Mesenchymal stem cell (in vitro differentiated cells and primary cell): ENCODE results near the gene DNM1L.

Experiments
- DNase-seq: peaks from one replicate; pipeline ENCODE4 v3.0.0-alpha.2; 2013
- H2AFZ ChIP-seq: one replicate; pipeline ENCODE4 v1.6.1; 2013; ENCODE audit warnings: low read depth, mild to moderate bottlenecking, control low read depth, inconsistent platforms, low read length, moderate library complexity
- H2AK5ac ChIP-seq: 2 replicates; pipeline ENCODE4 v1.6.1; 2013; ENCODE audit warnings: low read length, moderate library complexity, mild to moderate bottlenecking, inconsistent platforms; ENCODE audit not compliant: severe bottlenecking
- H2BK120ac ChIP-seq: one replicate; pipeline ENCODE4 v1.6.1; 2013; ENCODE audit warnings: low read depth, mild to moderate bottlenecking, inconsistent platforms, low read length, moderate library complexity
- H2BK12ac ChIP-seq, 2 experiments: one replicate each; pipeline ENCODE4 v1.6.1; 2013; ENCODE audit warnings: inconsistent platforms in 2 of 2, low read length in 2 of 2, mild to moderate bottlenecking in 2 of 2, moderate library complexity in 2 of 2, control low read depth in 1 of 2
- H2BK15ac ChIP-seq: one replicate; pipeline ENCODE4 v1.6.1; 2013; ENCODE audit warnings: mild to moderate bottlenecking, low read depth, inconsistent platforms; ENCODE audit not compliant: poor library complexity, severe bottlenecking
- H2BK5ac ChIP-seq: 2 replicates; pipeline ENCODE4 v1.6.1; 2013; ENCODE audit warnings: low read depth, mild to moderate bottlenecking, low read length, control low read depth, inconsistent platforms; ENCODE audit not compliant: poor library complexity, severe bottlenecking
- H3K14ac ChIP-seq, 2 experiments: one replicate each; pipeline ENCODE4 v1.6.1; 2013; ENCODE audit warnings: inconsistent platforms in 2 of 2, low read length in 2 of 2, control low read depth in 1 of 2, mild to moderate bottlenecking in 1 of 2, moderate library complexity in 1 of 2
- H3K18ac ChIP-seq, 2 experiments: one replicate each; pipeline ENCODE4 v1.6.1; 2013; ENCODE audit warnings: inconsistent platforms in 2 of 2, low read length in 2 of 2, control low read depth in 1 of 2, low read depth in 1 of 2, mild to moderate bottlenecking in 1 of 2
- H3K23ac ChIP-seq, 2 experiments: one replicate each; pipeline ENCODE4 v1.6.1; 2013; ENCODE audit warnings: inconsistent platforms in 2 of 2, low read length in 2 of 2, mild to moderate bottlenecking in 2 of 2, moderate library complexity in 2 of 2, control low read depth in 1 of 2
- H3K27ac ChIP-seq: 2 replicates; pipeline ENCODE4 v1.5.1; 2013; ENCODE audit warnings: mild to moderate bottlenecking, moderate library complexity, low read length, control low read depth, inconsistent platforms; ENCODE audit not compliant: poor library complexity, severe bottlenecking
- H3K27me3 ChIP-seq, 2 experiments: 2 replicates each; pipeline versions ENCODE4 v1.6.1 to v1.7.0; 2013; ENCODE audit warnings: low read length in 2 of 2, mild to moderate bottlenecking in 2 of 2, moderate library complexity in 2 of 2, control low read depth in 1 of 2, inconsistent platforms in 1 of 2; ENCODE audit not compliant: control insufficient read depth in 1 of 2, insufficient read depth in 1 of 2
- H3K36me3 ChIP-seq, 2 experiments: 2 replicates each; pipeline versions ENCODE4 v1.6.1 to v1.7.0; 2013; ENCODE audit warnings: low read length in 2 of 2, control low read depth in 1 of 2, inconsistent platforms in 1 of 2, low read depth in 1 of 2, mild to moderate bottlenecking in 1 of 2; ENCODE audit not compliant: insufficient read depth in 2 of 2, control insufficient read depth in 1 of 2
- H3K4ac ChIP-seq, 2 experiments: one replicate each; pipeline ENCODE4 v1.6.1; 2013; ENCODE audit warnings: inconsistent platforms in 2 of 2, low read length in 2 of 2, mild to moderate bottlenecking in 2 of 2, moderate library complexity in 2 of 2, control low read depth in 1 of 2, low read depth in 1 of 2
- H3K4me1 ChIP-seq: 2 replicates; pipeline ENCODE4 v1.6.1; 2013; ENCODE audit warnings: low read depth, low read length, control low read depth; ENCODE audit not compliant: control insufficient read depth, insufficient read depth
- H3K4me2 ChIP-seq: 2 replicates; pipeline ENCODE4 v1.6.1; 2013; ENCODE audit warnings: low read length, mild to moderate bottlenecking, inconsistent platforms; ENCODE audit not compliant: poor library complexity, severe bottlenecking
- H3K4me3 ChIP-seq, 2 experiments: 2 replicates each; pipeline versions ENCODE4 v1.5.1 to v1.7.0; 2013; ENCODE audit warnings: low read length in 2 of 2, mild to moderate bottlenecking in 2 of 2, control low read depth in 1 of 2, low read depth in 1 of 2; ENCODE audit not compliant: insufficient read depth in 1 of 2
- H3K79me1 ChIP-seq: replicated peaks from 2 replicates; pipeline ENCODE4 v1.6.1; 2013; ENCODE audit warnings: mild to moderate bottlenecking, control low read depth, low read length, inconsistent platforms; ENCODE audit not compliant: poor library complexity, severe bottlenecking
- H3K9ac ChIP-seq: 2 replicates; pipeline ENCODE4 v1.7.0; 2013; ENCODE audit warnings: mild to moderate bottlenecking, low read length, moderate library complexity
- H3K9me3 ChIP-seq: 2 replicates; pipeline ENCODE4 v1.7.0; 2013; ENCODE audit warnings: mild to moderate bottlenecking, low read length; ENCODE audit not compliant: control insufficient read depth
- H4K8ac ChIP-seq: one replicate; pipeline ENCODE4 v1.6.1; 2013; ENCODE audit warnings: inconsistent platforms, mild to moderate bottlenecking, low read length, moderate library complexity
- H4K91ac ChIP-seq: one replicate; pipeline ENCODE4 v1.6.1; 2013; ENCODE audit warnings: mild to moderate bottlenecking, low read length, inconsistent platforms
- WGBS: methylation state at CpG from one replicate; pipeline ENCODE4 v1.1.7; 2013; ENCODE audit warnings: mixed read lengths; 5-methylcytosine and 5-hydroxymethylcytosine counted together

Gene DNM1L

GRCh38 chr12:32755654-32756475 is 76.8 kb downstream of the DNM1L start, which contains the start of gene YARS2:
Gene YARS2, minus strand, starts transcription at chr12:32755897. Its CDS starts 23 bp downstream, at chr12:32755874.
- peak within 1 kb of the TSS; percentile 96 for H4K91ac ChIP-seq
- peak within 1 kb of the TSS; percentile 58 for H2AFZ ChIP-seq
- H3K9me3 ChIP-seq, result no peaks in the 10 kb centered on the region
- peak within 1 kb of the TSS; percentile 74 for H2BK15ac ChIP-seq
- peak; percentile 98 for DNase-seq
- H2BK5ac ChIP-seq, result peak within 1 kb of the TSS; percentile 63
- H4K8ac ChIP-seq, result peak within 1 kb of the TSS; percentile 98
- H3K36me3 ChIP-seq, result peaks cover 11 to 30% of the 10 kb centered on the region in 2 experiments
- peak within 1 kb of the TSS; percentile 90 to 98 for H3K4me3 ChIP-seq
- no peak within 1 kb of the TSS for H2AK5ac ChIP-seq
- peak within 1 kb of the TSS; percentile 92 for H2BK120ac ChIP-seq
- H3K79me1 ChIP-seq, result peaks cover 6% of the 10 kb centered on the region
- H3K27ac ChIP-seq, result peak within 1 kb of the TSS; percentile 91
- H3K9ac ChIP-seq, result peak within 1 kb of the TSS; percentile 93
- no peaks in the 10 kb centered on the region for H3K27me3 ChIP-seq
- peak within 1 kb of the TSS; percentile 77 to 93 for H3K14ac ChIP-seq
- peak within 1 kb of the TSS; percentile 89 for H3K4me2 ChIP-seq
- peak within 1 kb of the TSS; percentile 88 to 95 for H3K4ac ChIP-seq
- peaks cover 2% of the 10 kb centered on the region for H3K4me1 ChIP-seq
- WGBS, result under 1% methylated on average over 36 of the region's 39 CpGs
- H2BK12ac ChIP-seq, result peak within 1 kb of the TSS in 1 of 2 experiments; percentile 8
- H3K23ac ChIP-seq, result peak within 1 kb of the TSS in 1 of 2 experiments; percentile 78
- peak within 1 kb of the TSS; percentile 90 to 98 for H3K18ac ChIP-seq

GRCh38 chr12:32756476-32757066 is 77.5 kb downstream of the DNM1L start:
- Histone ChIP-seq H2AFZ (peak overlapping the region; percentile 58), H3K9ac (peak overlapping the region; percentile 93), H2BK120ac (no peak overlapping the region), H3K36me3 (peaks cover 6 to 24% of the 10 kb centered on the region in 2 experiments), H3K14ac (no peak overlapping the region), H3K79me1 (peaks cover 6% of the 10 kb centered on the region), H3K27me3 (peaks cover 0 to 5% of the 10 kb centered on the region in 2 experiments), H3K23ac (no peak overlapping the region), H3K4me2 (peak overlapping the region; percentile 89), H4K8ac (peak overlapping the region; percentile 22), H3K18ac (no peak overlapping the region), H2BK15ac (no peak overlapping the region), H3K9me3 (no peaks in the 10 kb centered on the region), H3K4me3 (peak overlapping the region in 1 of 2 experiments; percentile 98), H4K91ac (no peak overlapping the region), H3K4me1 (peaks cover 2% of the 10 kb centered on the region), H2AK5ac (no peak overlapping the region), H3K27ac (peak overlapping the region; percentile 9), H2BK5ac (no peak overlapping the region), H3K4ac (no peak overlapping the region), H2BK12ac (peak overlapping the region in 1 of 2 experiments; percentile 38)
- peak; percentile 6 for DNase-seq
- 25% methylated on average over 8 of the region's 8 CpGs for WGBS

- H3K4me1 ChIP-seq, result peaks cover 2% of the 10 kb centered on the region
- peaks cover 3% of the 10 kb centered on the region for H3K79me1 ChIP-seq
- H3K14ac ChIP-seq, result no peak overlapping the region
- H3K4me3 ChIP-seq, result no peak overlapping the region
- H3K36me3 ChIP-seq, result peaks cover 4 to 19% of the 10 kb centered on the region in 2 experiments
- DNase-seq, result no peak
- H2BK120ac ChIP-seq, result no peak overlapping the region
- 95% methylated on average over 3 of the region's 3 CpGs for WGBS
- H4K8ac ChIP-seq, result no peak overlapping the region
- no peak overlapping the region for H3K18ac ChIP-seq
- no peak overlapping the region for H3K23ac ChIP-seq
- no peak overlapping the region for H4K91ac ChIP-seq
- H2BK5ac ChIP-seq, result no peak overlapping the region
- H3K4me2 ChIP-seq, result no peak overlapping the region
- no peak overlapping the region for H2AFZ ChIP-seq
- H3K27ac ChIP-seq, result no peak overlapping the region
- H2BK15ac ChIP-seq, result no peak overlapping the region
- no peak overlapping the region for H3K4ac ChIP-seq
- H3K27me3 ChIP-seq, result peaks cover 5 to 10% of the 10 kb centered on the region in 2 experiments
- no peaks in the 10 kb centered on the region for H3K9me3 ChIP-seq
- peak overlapping the region; percentile 93 for H3K9ac ChIP-seq
- H2AK5ac ChIP-seq, result no peak overlapping the region
- no peak overlapping the region for H2BK12ac ChIP-seq
Observed at GRCh38 chr12:32757157-32757556, 78.1 kb downstream of the DNM1L start.

GRCh38 chr12:32761716-32762115 is 82.6 kb downstream of the DNM1L start:
- no peaks in the 10 kb centered on the region for H3K4me1 ChIP-seq
- no peaks in the 10 kb centered on the region for H3K36me3 ChIP-seq
- no peak overlapping the region for H4K8ac ChIP-seq
- H3K4me3 ChIP-seq, result no peak overlapping the region
- H3K9me3 ChIP-seq, result no peaks in the 10 kb centered on the region
- DNase-seq, result no peak
- no peak overlapping the region for H3K9ac ChIP-seq
- no peak overlapping the region for H2BK5ac ChIP-seq
- 42% methylated on average over 1 of the region's 1 CpG for WGBS
- no peak overlapping the region for H2AK5ac ChIP-seq
- no peaks in the 10 kb centered on the region for H3K79me1 ChIP-seq
- H3K4me2 ChIP-seq, result no peak overlapping the region
- H3K18ac ChIP-seq, result no peak overlapping the region
- H3K23ac ChIP-seq, result no peak overlapping the region
- no peak overlapping the region for H2BK120ac ChIP-seq
- H2BK12ac ChIP-seq, result no peak overlapping the region
- peaks cover 6 to 10% of the 10 kb centered on the region in 2 experiments for H3K27me3 ChIP-seq
- H3K27ac ChIP-seq, result no peak overlapping the region
- no peak overlapping the region for H3K4ac ChIP-seq
- H3K14ac ChIP-seq, result no peak overlapping the region
- H2AFZ ChIP-seq, result no peak overlapping the region
- H4K91ac ChIP-seq, result no peak overlapping the region
- H2BK15ac ChIP-seq, result no peak overlapping the region
